Measurements from ENCODE around the gene PPP1R1C.

Gene PPP1R1C

GRCh38 chr2:182064019-182064778, 78.5 kb downstream of the PPP1R1C start:
- no peak for DNase-seq (ENCODE audit: low read depth in 2 of 2)

DNA sequence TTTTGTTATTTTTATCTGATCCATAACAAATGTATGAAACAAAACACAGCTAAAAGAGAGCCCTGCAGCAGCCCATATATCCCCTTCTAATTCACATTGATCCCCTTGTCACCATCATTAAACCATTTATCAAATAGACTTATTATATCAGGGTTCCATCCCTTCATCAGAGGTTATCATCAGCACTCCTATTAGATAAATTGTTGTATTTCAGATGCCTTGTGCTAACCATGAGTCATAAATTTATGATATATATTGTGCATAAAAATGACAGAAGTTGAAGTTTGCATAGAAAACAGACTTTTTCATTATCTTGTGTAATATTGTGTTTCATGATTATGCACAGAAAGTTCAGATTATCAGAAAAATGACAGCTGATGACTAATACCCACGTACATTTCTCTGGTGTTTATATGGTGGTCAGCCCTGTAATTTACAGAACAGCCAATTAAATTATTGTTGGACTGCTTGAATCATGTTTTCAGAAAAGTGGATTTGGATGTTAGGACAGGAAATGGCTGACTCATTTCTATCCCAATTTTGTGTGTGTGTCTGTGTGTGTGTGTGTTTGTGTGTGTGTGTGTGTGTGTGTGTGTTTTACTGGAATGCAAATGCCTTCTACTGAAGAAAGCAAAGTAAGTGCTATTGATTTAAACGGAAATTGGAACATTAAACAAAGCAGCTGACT, 80.9 kb downstream of the PPP1R1C start:
- no peak for DNase-seq (ENCODE audit: low read depth in 2 of 2)

- DNase-seq (ENCODE audit: low read depth in 2 of 2): no peak
These were observed 81.7 kb downstream of the PPP1R1C start for GRCh38 chr2:182067393-182067792.

DNA sequence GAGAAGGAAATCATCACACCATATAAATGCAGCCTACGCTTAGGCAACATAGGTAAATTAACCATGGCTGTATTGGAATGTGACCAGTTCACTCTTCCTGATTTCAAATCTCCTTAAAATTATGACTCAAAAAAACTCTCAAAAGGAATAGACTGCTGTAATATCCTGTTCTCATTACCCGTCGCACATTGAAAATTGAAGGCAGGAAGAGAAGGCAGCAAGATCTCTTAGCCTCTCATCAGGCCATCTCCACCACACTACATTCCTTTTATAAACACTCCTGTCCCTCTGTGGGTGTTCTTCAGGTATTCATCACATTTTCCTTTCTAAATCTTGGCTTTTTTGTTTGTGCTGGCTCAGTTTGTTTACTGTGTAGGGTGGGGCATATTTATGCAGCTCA, 83.2 kb downstream of the PPP1R1C start:
- DNase-seq (ENCODE audit: low read depth in 2 of 2): no peak

- DNase-seq (ENCODE audit: low read depth in 2 of 2): no peak
These were observed 83.8 kb downstream of the PPP1R1C start for GRCh38 chr2:182069416-182069815.

GRCh38 chr2:182069908-182070307, 84.3 kb downstream of the PPP1R1C start:
- DNase-seq (ENCODE audit: low read depth in 2 of 2): no peak

- DNase-seq (ENCODE audit: low read depth in 2 of 2): no peak
These were observed 85.1 kb downstream of the PPP1R1C start for GRCh38 chr2:182070736-182071135.

DNA sequence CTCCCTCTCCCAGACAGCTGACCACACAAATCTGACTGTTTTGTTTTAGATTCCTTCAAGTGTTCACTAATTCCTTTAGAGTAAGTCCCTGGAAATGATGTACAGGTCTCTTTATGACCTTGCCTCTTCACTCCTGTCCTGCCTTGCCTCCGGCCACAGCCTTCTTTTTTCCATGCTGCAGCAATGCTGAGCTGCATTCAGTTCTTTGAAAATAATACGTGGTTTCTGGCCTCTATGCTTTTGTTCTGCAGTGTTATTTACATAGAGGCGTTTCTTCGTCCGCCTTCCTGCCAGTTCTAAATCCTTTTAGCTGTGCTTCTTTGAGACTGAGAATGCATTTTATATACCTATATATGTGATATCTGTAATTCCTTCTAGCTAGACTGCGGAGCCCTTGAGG, 87.2 kb downstream of the PPP1R1C start:
- DNase-seq (ENCODE audit: low read depth in 2 of 2): no peak

GRCh38 chr2:182073613-182074012, 88.0 kb downstream of the PPP1R1C start:
- DNase-seq (ENCODE audit: low read depth in 2 of 2): no peak

- DNase-seq (ENCODE audit: low read depth in 2 of 2): no peak
These were observed 91.4 kb downstream of the PPP1R1C start for GRCh38 chr2:182077023-182077422.

DNA sequence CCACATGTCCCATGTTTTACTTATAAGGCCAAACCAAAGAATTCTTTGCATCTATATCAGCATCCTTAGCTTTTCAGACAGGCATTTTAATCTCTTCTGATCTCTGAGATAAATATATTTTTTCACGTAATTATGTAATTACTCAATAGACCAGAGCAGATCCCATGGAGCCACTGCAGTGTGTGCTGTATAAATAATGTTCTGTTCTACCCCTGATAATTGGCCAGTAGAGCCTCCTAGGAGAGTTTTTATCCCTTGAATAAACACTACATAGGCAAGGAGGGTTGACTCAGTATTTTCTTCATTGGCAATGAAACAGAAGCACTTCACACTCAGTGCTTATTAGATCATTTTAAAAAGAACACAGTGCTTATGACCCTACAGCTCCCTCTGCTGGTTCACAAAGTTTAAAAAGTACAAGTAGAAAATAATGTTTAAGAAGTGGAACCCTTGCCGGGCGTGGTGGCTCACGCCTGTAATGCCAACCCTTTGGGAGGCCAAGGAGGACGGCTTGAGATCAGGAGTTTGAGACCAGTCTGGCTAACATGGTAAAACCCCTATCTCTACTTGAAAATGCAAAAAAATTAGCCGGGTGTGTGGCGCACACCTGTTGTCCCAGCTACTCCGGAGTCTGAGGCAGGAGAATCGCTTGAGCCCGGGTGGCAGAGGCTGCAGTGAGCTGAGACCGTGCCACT, 91.9 kb downstream of the PPP1R1C start:
- no peak for DNase-seq (ENCODE audit: low read depth in 2 of 2)

DNA sequence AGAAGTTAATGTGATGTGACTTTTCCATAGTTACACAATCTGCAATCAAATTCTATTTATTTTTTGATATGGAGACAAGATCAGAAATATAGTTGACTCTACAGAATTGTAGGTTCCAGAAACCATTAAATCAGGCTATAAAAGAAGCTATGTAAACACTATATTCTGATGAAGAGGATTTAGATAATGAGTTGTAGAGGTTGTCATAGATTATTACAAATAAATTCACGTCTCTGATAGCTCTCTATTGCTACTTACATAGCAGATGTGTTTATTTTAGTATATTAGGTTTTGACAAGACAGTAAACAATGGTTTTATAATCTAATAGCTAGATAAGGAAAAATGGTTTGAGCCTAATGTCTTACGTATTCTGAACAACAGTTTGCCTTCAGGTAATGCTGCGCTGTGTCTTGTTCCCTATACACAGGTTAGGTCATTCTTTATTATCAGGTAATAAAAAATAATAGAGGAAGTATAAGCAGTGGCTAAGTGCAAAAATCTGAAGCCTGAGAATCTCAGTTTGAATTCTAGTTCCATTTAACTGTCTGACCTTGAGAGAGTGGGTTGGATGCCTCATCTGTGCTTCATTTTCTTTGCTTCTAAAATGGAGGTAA, 93.4 kb downstream of the PPP1R1C start:
- DNase-seq (ENCODE audit: low read depth in 2 of 2): no peak

- DNase-seq (ENCODE audit: low read depth in 2 of 2): no peak
These were observed 94.8 kb downstream of the PPP1R1C start for GRCh38 chr2:182080493-182080892.

GRCh38 chr2:182081602-182082260, 96.1 kb downstream of the PPP1R1C start:
- no peak for DNase-seq (ENCODE audit: low read depth in 2 of 2)

- no peak for DNase-seq (ENCODE audit: low read depth in 2 of 2)
These were observed 103.1 kb downstream of the PPP1R1C start for GRCh38 chr2:182088681-182089320.

GRCh38 chr2:182090486-182090885, 104.8 kb downstream of the PPP1R1C start:
- DNase-seq (ENCODE audit: low read depth in 2 of 2): no peak

DNA sequence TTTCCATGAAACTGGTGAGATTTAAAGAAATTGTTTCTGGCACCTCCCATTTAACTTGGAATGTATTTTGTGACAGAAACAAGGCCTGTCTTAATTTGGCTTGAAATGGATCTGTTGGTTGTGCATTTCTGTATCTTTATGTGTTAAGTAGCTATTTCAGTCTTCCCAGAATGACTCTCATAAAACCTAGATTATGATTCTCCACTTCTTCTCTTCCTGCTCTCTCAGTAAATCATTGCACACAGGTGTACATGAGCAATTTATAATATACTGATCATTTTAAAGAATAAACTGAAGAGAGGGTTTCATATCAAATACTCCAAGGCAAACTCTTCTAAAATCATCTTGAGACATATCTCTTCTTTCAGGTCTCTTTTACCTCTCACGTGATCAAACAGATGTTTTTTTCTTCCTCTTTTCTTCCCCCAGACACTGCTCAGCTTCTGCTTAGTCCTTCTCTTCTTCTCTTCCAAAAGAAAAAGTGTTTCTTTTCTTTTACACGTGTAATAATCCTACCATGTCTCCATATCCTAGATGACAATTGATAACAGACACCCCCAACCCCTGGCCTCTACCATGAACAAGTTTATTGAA, 112.0 kb downstream of the PPP1R1C start:
- no peak for DNase-seq (ENCODE audit: low read depth in 2 of 2)

DNA sequence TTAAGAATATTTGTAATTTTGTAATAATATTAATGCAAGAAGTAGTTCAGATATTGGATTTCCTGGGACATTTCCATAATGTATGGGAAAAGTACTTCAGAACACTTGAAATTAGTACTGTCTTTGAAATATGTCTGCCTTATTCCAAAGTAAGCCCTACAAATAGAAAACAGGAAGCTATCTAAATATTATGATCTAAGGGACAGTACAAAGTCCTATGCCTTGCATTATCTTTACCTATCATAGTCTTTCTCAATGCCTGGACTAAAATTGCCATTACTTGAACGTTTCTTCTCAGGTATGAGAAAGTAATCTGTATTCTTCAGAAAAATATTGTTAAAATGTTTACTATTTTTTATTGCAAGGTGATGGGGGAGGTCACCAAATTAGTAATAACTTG, 113.0 kb downstream of the PPP1R1C start:
- no peak for DNase-seq (ENCODE audit: low read depth in 2 of 2)

DNA sequence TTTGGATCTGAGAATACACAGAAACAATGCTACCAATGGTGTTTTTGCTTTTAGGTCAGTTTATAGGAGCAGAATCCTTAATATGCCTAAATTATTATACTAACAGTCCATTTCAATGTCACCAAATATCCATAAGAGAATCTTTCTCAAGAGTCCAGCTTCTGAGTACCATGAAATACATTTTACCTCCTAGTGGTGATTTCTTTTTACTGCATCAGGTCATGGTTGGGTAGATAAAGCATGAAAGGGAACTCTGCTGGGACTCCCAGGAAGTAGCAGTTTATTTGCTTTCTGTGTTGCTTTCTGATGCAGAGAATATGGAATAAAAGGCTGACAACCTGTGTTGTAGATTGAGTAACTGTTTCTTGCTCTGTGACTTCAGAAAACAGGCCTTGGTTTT, 115.6 kb downstream of the PPP1R1C start:
- DNase-seq (ENCODE audit: low read depth in 2 of 2): no peak

GRCh38 chr2:182103526-182103925, 117.9 kb downstream of the PPP1R1C start:
- no peak for DNase-seq (ENCODE audit: low read depth in 2 of 2)

- DNase-seq (ENCODE audit: low read depth in 2 of 2): no peak
These were observed 124.7 kb downstream of the PPP1R1C start for GRCh38 chr2:182110347-182110746.
